Loucy (cell line): ENCODE measurements around the gene GIPC3.

Experiments
- H2AFZ ChIP-seq: fragments of 200-600 bp; sonication (generic); 2 replicates; pipeline ENCODE4 v1.6.0; 2016; ENCODE audit warnings: antibody characterized with exemption, mild to moderate bottlenecking, low read length, moderate library complexity
- H3F3A ChIP-seq: fragments of 200-600 bp; 2 replicates; pipeline ENCODE4 v1.6.0; 2016; ENCODE audit warnings: antibody characterized with exemption, low read depth, mild to moderate bottlenecking
- H3K27me3 ChIP-seq: fragments of 200-600 bp; sonication (generic); 2 replicates; pipeline ENCODE4 v1.6.1; 2014; ENCODE audit warnings: low read length, mild to moderate bottlenecking; ENCODE audit not compliant: insufficient read depth, poor library complexity, severe bottlenecking
- H3K36me3 ChIP-seq: fragments of 200-600 bp; sonication (generic); 2 replicates; pipeline ENCODE4 v1.6.1; 2016; ENCODE audit warnings: low read length; ENCODE audit not compliant: insufficient read depth
- H3K4me1 ChIP-seq: fragments of 200-600 bp; sonication (generic); 2 replicates; pipeline ENCODE4 v1.5.1; 2014; ENCODE audit warnings: low read length, mild to moderate bottlenecking; ENCODE audit not compliant: insufficient read depth, poor library complexity, severe bottlenecking
- H3K4me2 ChIP-seq: fragments of 200-600 bp; sonication (generic); 2 replicates; pipeline ENCODE4 v1.6.0; 2014; ENCODE audit warnings: antibody characterized with exemption, low read length, low read depth, mild to moderate bottlenecking; ENCODE audit not compliant: poor library complexity, severe bottlenecking
- H3K4me3 ChIP-seq: fragments of 200-600 bp; sonication (generic); 2 replicates; pipeline ENCODE4 v1.5.1; 2014; ENCODE audit warnings: low read length, mild to moderate bottlenecking, mixed read lengths; ENCODE audit not compliant: poor library complexity, severe bottlenecking
- H3K79me2 ChIP-seq: fragments of 200-600 bp; sonication (generic); 2 replicates; pipeline ENCODE4 v1.6.1; 2014; ENCODE audit warnings: low read length; ENCODE audit not compliant: insufficient read depth
- H3K9ac ChIP-seq: fragments of 200-600 bp; sonication (generic); 2 replicates; pipeline ENCODE4 v1.6.0; 2014; ENCODE audit warnings: mild to moderate bottlenecking, low read depth, low read length, moderate library complexity; ENCODE audit not compliant: poor library complexity, severe bottlenecking
- H3K9me2 ChIP-seq: fragments of 200-600 bp; sonication (generic); replicated peaks from 2 replicates; pipeline ENCODE4 v1.6.1; 2016; ENCODE audit warnings: low read depth, low read length, mixed read lengths
- H3K9me3 ChIP-seq: fragments of 200-600 bp; sonication (generic); 2 replicates; pipeline ENCODE4 v1.6.1; 2014; ENCODE audit warnings: mild to moderate bottlenecking, antibody characterized with exemption, low read length, low read depth; ENCODE audit not compliant: insufficient read depth
- H4K20me1 ChIP-seq: fragments of 200-600 bp; sonication (generic); 2 replicates; pipeline ENCODE4 v1.6.0; 2014; ENCODE audit warnings: antibody characterized with exemption, low read length, mild to moderate bottlenecking; ENCODE audit not compliant: insufficient read depth, poor library complexity, severe bottlenecking
- CTCF ChIP-seq: fragments of 200-600 bp; sonication (generic); conservative IDR thresholded peaks from 2 replicates; pipeline ENCODE4 v1.5.1; 2014; ENCODE audit warnings: mild to moderate bottlenecking, antibody characterized with exemption, low read length
- EZH2phosphoT487 ChIP-seq: fragments of 200-600 bp; IDR thresholded peaks from 2 replicates; pipeline ENCODE4 v1.6.1; 2018; ENCODE audit warnings: antibody characterized with exemption, mild to moderate bottlenecking, moderate library complexity, borderline replicate concordance

Gene GIPC3

GRCh38 chr19:3536429-3537100 is 48.7 kb upstream of the GIPC3 start:
- Histone ChIP-seq H3K9me3 (no peaks in the 10 kb centered on the region), H4K20me1 (no peaks in the 10 kb centered on the region), H3K27me3 (no peaks in the 10 kb centered on the region), H3F3A (no peaks in the 10 kb centered on the region), H3K9ac (no peak overlapping the region), H3K4me1 (no peaks in the 10 kb centered on the region), H3K79me2 (no peaks in the 10 kb centered on the region), H2AFZ (no peak overlapping the region), H3K36me3 (peaks cover 55% of the 10 kb centered on the region; the same call in 1 of the 2 replicates), H3K4me2 (no peak overlapping the region), H3K4me3 (no peak overlapping the region), H3K9me2 (no peaks in the 10 kb centered on the region)
- TF ChIP-seq CTCF (no peak), EZH2phosphoT487 (no peak)

DNA sequence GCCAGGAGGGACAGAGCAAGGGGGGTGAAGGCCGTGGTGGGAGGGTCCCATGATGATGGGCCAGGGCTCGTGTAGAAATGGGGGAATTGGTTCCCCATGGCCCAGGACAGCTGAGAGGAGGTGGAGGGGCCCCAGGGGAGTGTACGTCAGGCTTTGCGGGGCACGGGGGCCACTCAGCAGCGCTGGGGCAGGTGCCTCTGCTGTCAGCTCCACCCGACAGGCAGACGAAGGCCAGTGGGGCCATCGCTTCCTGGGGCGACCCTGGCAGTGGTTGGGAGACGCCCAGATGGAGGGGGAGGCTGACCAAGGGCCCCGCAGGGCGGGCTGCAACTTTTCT is 48.2 kb upstream of the GIPC3 start:
- H3K27me3 ChIP-seq: no peaks in the 10 kb centered on the region

DNA sequence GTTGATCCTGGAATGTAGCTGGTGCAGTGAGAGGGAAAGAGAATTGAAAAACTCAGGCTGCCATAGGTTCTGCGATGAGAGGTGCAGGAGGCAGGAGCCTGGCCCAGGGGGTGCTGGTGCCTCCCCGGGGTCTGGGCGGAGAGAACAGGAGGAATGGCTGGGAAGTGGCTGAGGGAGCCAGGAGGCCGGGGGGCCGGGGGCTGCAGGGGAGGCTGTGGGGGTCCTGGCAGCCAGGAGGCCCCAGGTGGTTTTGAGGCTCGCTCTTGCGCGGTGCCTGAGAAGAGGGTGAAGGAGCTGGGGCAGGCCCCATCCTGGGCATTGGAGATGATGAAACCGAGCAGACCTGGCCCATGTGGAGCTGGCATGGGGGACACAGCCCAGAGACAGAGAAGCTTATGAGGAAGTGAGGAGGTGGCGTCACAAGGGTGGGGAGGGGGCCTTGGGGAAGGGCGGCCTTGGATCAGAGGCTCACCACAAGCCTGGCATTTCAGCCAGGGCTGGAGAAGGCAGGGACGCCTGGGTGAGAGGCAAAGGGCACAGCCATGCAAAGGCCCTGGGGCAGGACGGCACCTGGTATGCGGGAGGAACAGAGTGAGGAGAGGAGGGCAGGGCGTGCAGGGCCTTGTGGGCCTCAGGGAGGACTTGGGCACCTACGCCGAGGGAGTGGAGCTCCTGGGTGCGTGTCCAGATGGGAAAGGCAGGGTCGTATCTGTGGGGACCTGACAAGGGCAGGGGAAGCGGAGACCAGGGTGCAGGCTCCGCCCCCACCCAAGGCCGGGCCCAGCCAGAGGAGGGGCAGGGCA is 47.6 kb upstream of the GIPC3 start:
- H3K4me3 ChIP-seq: no peak overlapping the region
- H4K20me1 ChIP-seq: no peaks in the 10 kb centered on the region
- H3K9ac ChIP-seq: no peak overlapping the region

More for the DNA sequence above, 48.2 kb upstream of the GIPC3 start:
- TF ChIP-seq EZH2phosphoT487 (no peak), CTCF (no peak)
- H3F3A ChIP-seq: no peaks in the 10 kb centered on the region
- no peaks in the 10 kb centered on the region for H3K9me3 ChIP-seq
- H3K9me2 ChIP-seq: no peaks in the 10 kb centered on the region
- H3K9ac ChIP-seq: no peak overlapping the region
- H3K4me1 ChIP-seq: no peaks in the 10 kb centered on the region
- H3K4me2 ChIP-seq: no peak overlapping the region
- no peaks in the 10 kb centered on the region for H3K79me2 ChIP-seq
- H3K4me3 ChIP-seq: no peak overlapping the region
- peaks cover 52% of the 10 kb centered on the region; the same call in 1 of the 2 replicates for H3K36me3 ChIP-seq
- H4K20me1 ChIP-seq: no peaks in the 10 kb centered on the region
- no peak overlapping the region for H2AFZ ChIP-seq

More for the DNA sequence above, 47.6 kb upstream of the GIPC3 start:
- no peaks in the 10 kb centered on the region for H3K27me3 ChIP-seq
- H3F3A ChIP-seq: no peaks in the 10 kb centered on the region
- no peak overlapping the region for H2AFZ ChIP-seq
- no peaks in the 10 kb centered on the region for H3K79me2 ChIP-seq
- peaks cover 46% of the 10 kb centered on the region; the same call in 1 of the 2 replicates for H3K36me3 ChIP-seq
- H3K4me2 ChIP-seq: no peak overlapping the region
- no peaks in the 10 kb centered on the region for H3K4me1 ChIP-seq
- no peak for TF ChIP-seq CTCF
- no peak for TF ChIP-seq EZH2phosphoT487
- no peaks in the 10 kb centered on the region for H3K9me3 ChIP-seq
- H3K9me2 ChIP-seq: no peaks in the 10 kb centered on the region
